ENCODE results near the gene BCAP29. TPM values are rescaled to one million over a fixed set of nuclear protein-coding genes. Genes with fewer than 3 reads are reported as not detected.

The BCAP29 gene
- total RNA-seq, 4 donors from 2014 or later = 53.3 to 81.7 (median 75.9) TPM

DNA sequence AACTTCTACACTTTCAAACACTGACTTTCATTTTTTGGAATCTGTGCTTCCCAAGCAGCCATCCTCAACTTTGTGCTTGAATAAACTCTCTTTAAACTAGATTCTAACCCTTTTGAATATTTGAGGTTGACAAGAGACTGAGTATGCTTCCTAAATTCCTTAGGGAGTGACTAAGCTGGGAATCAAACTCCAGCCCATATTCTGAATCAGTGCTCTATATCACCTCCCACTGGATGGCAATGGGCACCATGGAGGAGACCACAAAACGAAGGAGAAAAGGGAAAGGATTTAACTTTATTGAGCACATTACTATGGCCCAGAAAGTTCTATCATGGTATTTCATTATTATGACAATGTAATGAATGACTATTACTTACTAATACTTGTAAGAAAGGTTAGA is 63.4 kb downstream of the BCAP29 start:
- WGBS, 2 donors = 66 to 68% methylated on average over 1 of the region's 1 CpG
- H3K4me3 ChIP-seq (ENCODE audit: low read depth, poor library complexity, severe bottlenecking) = no peak overlapping the region
- TF ChIP-seq, protein P1, sequence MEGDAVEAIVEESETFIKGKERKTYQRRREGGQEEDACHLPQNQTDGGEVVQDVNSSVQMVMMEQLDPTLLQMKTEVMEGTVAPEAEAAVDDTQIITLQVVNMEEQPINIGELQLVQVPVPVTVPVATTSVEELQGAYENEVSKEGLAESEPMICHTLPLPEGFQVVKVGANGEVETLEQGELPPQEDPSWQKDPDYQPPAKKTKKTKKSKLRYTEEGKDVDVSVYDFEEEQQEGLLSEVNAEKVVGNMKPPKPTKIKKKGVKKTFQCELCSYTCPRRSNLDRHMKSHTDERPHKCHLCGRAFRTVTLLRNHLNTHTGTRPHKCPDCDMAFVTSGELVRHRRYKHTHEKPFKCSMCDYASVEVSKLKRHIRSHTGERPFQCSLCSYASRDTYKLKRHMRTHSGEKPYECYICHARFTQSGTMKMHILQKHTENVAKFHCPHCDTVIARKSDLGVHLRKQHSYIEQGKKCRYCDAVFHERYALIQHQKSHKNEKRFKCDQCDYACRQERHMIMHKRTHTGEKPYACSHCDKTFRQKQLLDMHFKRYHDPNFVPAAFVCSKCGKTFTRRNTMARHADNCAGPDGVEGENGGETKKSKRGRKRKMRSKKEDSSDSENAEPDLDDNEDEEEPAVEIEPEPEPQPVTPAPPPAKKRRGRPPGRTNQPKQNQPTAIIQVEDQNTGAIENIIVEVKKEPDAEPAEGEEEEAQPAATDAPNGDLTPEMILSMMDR (IDR thresholded peaks at IDR 0.05) = no peak
- TF ChIP-seq POLR2A (IDR thresholded peaks at IDR 0.05) = no peak
- no peak for DNase-seq (ENCODE audit: low spot score in 2 of 2)
- intact Hi-C loops (cut with DNase I; ENCODE audit: low total_unique reads) = no loop called here

GRCh38 chr7:107643938-107644308 is 63.9 kb downstream of the BCAP29 start:
- 85 to 92% methylated on average over 1 of the region's 1 CpG for WGBS, 2 donors
- DNase-seq (ENCODE audit: low spot score in 2 of 2) = no peak
- TF ChIP-seq, protein P1 (IDR thresholded peaks at IDR 0.05) = no peak
- no peak for TF ChIP-seq POLR2A (IDR thresholded peaks at IDR 0.05)
- no peak overlapping the region for H3K4me3 ChIP-seq (ENCODE audit: low read depth, poor library complexity, severe bottlenecking)
- intact Hi-C loops (cut with DNase I; ENCODE audit: low total_unique reads) = no loop called here

GRCh38 chr7:107644309-107644974 is 64.4 kb downstream of the BCAP29 start:
- no peak overlapping the region for H3K4me3 ChIP-seq (ENCODE audit: low read depth, poor library complexity, severe bottlenecking)
- TF ChIP-seq, protein P1 (IDR thresholded peaks at IDR 0.05) = no peak
- TF ChIP-seq POLR2A (IDR thresholded peaks at IDR 0.05) = no peak
- WGBS, 2 donors = 45 to 47% methylated on average over 9 of the region's 9 CpGs
- DNase-seq (ENCODE audit: low spot score in 2 of 2) = no peak
- intact Hi-C loops (cut with DNase I; ENCODE audit: low total_unique reads) = no loop called here

DNA sequence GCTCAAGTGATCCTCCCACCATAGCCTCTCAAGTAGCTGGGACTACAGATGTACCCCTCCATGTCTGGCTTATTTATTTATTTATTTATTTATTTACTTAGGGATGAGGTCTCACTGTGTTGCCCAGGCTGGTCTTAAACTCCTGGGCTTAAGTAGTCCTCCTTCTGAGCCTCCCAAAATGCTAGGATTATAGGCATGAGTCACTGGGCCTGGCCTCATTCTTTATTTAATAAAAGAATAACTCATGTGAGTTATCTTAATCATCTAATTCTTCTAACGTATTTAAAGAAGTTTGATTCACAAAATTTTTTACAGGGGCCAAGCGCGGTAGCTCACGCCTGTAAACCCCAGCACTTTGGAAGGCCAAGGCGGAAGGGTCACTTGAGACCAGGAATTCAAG is 72.6 kb downstream of the BCAP29 start:
- intact Hi-C loops (cut with DNase I; ENCODE audit: low total_unique reads) = no loop called here
- WGBS, 2 donors = 92 to 94% methylated on average over 5 of the region's 5 CpGs
- H3K4me3 ChIP-seq (ENCODE audit: low read depth, poor library complexity, severe bottlenecking) = no peak overlapping the region
- no peak for TF ChIP-seq POLR2A (IDR thresholded peaks at IDR 0.05)
- TF ChIP-seq, protein P1 (IDR thresholded peaks at IDR 0.05) = no peak
- DNase-seq (ENCODE audit: low spot score in 2 of 2) = no peak

GRCh38 chr7:107658467-107658866 is 78.4 kb downstream of the BCAP29 start:
- intact Hi-C loops (cut with DNase I; ENCODE audit: low total_unique reads) = no loop called here
- no peak for DNase-seq (ENCODE audit: low spot score in 2 of 2)
- H3K4me3 ChIP-seq (ENCODE audit: low read depth, poor library complexity, severe bottlenecking) = no peak overlapping the region
- no peak for TF ChIP-seq POLR2A (IDR thresholded peaks at IDR 0.05)
- TF ChIP-seq, protein P1 (IDR thresholded peaks at IDR 0.05) = no peak

- WGBS, 2 donors = 83 to 87% methylated on average over 4 of the region's 4 CpGs
- intact Hi-C loops (cut with DNase I; ENCODE audit: low total_unique reads) = no loop called here
Measured at GRCh38 chr7:107659666-107660065, 79.6 kb downstream of the BCAP29 start.

More at GRCh38 chr7:107659666-107660065, 79.6 kb downstream of the BCAP29 start:
- DNase-seq (ENCODE audit: low spot score in 2 of 2) = no peak
- TF ChIP-seq, protein P1 (IDR thresholded peaks at IDR 0.05) = no peak
- no peak for TF ChIP-seq POLR2A (IDR thresholded peaks at IDR 0.05)
- H3K4me3 ChIP-seq (ENCODE audit: low read depth, poor library complexity, severe bottlenecking) = no peak overlapping the region
